OCI-LY7 (cell line): ENCODE measurements around the gene CERS6.

Experiments
- EZH2phosphoT487 ChIP-seq: fragments of 200-600 bp; sonication (generic); IDR thresholded peaks from 2 replicates; pipeline ENCODE4 v1.6.1; 2018; ENCODE audit warnings: low read depth, borderline replicate concordance, mild to moderate bottlenecking, mixed run types, antibody characterized with exemption, low read length, moderate library complexity, mixed read lengths
- TF ChIP-seq, protein P1 (sequence below): fragments of 200-600 bp; sonication (generic); conservative IDR thresholded peaks from 2 replicates; pipeline ENCODE4 v1.5.1; 2014; ENCODE audit warnings: mild to moderate bottlenecking, antibody characterized with exemption, low read length, moderate library complexity, mixed read lengths

DNA sequence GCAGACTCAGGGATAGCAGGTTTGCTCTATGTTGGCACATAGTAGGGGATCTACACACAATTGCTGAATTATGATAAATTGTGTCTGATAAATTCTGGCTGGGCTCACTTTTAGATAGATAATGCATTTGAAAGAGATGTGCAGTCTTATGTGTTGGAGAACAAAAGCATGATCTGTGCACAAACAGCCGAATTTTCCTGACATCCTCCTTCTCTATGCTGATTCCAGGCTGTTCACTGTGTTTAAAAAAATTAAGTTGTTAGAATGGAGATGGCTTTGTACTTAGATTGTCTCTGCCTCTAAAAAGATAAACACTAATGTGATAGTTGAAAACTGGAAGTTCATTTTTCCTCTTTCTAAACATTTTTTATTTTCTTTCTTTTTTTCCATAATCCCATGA is 2.1 kb downstream of the CERS6 start:
- TF ChIP-seq, protein P1, sequence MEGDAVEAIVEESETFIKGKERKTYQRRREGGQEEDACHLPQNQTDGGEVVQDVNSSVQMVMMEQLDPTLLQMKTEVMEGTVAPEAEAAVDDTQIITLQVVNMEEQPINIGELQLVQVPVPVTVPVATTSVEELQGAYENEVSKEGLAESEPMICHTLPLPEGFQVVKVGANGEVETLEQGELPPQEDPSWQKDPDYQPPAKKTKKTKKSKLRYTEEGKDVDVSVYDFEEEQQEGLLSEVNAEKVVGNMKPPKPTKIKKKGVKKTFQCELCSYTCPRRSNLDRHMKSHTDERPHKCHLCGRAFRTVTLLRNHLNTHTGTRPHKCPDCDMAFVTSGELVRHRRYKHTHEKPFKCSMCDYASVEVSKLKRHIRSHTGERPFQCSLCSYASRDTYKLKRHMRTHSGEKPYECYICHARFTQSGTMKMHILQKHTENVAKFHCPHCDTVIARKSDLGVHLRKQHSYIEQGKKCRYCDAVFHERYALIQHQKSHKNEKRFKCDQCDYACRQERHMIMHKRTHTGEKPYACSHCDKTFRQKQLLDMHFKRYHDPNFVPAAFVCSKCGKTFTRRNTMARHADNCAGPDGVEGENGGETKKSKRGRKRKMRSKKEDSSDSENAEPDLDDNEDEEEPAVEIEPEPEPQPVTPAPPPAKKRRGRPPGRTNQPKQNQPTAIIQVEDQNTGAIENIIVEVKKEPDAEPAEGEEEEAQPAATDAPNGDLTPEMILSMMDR = no peak
- TF ChIP-seq EZH2phosphoT487 = no peak
